Testis (tissue), 2 donors: ENCODE data around the gene IL13.

Experiments used
- POLR2A ChIP-seq: fragments of 450-650 bp; IDR thresholded peaks from one replicate; pipeline ENCODE4 v1.6.1; 2017; ENCODE audit warnings: antibody characterized with exemption, mild to moderate bottlenecking, moderate library complexity
- TF ChIP-seq, protein P1 (sequence below), 3 experiments: fragments of 450-650 bp in 2 of 3; fragments of 200-600 bp in 1 of 3; sonication (generic) in 1 of 3; IDR thresholded peaks; one replicate each; pipeline ENCODE4 v1.5.1; 2016 to 2019; ENCODE audit warnings: antibody characterized with exemption in 3 of 3, mild to moderate bottlenecking in 2 of 3, moderate library complexity in 1 of 3

DNA sequence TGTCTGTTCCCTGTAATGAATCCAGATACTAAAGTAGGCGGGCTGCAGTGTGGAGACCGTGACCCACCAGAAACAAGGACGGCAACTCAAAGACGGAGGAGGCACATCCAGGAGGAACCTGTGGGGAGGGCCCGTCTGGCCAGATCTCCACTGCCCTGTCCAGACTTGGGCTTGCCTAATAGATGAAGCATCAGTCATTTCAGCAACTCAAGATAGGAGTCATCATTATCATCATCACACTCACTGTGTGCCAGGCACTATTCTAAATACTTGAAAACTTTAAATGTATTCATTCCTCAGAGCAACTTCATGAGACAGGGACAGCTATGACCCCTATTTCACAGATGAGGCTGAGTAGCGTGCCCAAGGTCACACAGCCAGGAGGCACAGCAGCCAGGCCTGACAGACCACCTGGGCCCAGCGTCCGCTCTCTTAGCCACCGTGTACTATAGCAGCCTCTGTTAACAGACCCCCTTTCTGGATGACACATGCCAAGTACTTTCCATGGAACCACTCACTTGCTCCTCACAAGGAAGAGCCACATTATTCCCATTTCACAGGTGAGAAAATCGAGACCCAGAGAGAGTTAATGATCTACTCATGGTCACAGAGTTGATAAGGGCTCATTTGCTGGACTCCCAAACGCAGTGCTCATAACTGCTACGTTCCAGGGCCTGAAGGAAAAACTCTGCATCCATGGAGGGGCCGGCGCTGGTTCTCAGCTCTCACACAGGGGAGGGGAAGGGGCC lies 10.9 kb downstream of the IL13 start:
- TF ChIP-seq, protein P1, sequence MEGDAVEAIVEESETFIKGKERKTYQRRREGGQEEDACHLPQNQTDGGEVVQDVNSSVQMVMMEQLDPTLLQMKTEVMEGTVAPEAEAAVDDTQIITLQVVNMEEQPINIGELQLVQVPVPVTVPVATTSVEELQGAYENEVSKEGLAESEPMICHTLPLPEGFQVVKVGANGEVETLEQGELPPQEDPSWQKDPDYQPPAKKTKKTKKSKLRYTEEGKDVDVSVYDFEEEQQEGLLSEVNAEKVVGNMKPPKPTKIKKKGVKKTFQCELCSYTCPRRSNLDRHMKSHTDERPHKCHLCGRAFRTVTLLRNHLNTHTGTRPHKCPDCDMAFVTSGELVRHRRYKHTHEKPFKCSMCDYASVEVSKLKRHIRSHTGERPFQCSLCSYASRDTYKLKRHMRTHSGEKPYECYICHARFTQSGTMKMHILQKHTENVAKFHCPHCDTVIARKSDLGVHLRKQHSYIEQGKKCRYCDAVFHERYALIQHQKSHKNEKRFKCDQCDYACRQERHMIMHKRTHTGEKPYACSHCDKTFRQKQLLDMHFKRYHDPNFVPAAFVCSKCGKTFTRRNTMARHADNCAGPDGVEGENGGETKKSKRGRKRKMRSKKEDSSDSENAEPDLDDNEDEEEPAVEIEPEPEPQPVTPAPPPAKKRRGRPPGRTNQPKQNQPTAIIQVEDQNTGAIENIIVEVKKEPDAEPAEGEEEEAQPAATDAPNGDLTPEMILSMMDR (IDR thresholded peaks at IDR 0.05), result no peak
- no peak for TF ChIP-seq POLR2A
